ENCODE data around the gene ANKUB1.

ANKUB1 gene

DNA sequence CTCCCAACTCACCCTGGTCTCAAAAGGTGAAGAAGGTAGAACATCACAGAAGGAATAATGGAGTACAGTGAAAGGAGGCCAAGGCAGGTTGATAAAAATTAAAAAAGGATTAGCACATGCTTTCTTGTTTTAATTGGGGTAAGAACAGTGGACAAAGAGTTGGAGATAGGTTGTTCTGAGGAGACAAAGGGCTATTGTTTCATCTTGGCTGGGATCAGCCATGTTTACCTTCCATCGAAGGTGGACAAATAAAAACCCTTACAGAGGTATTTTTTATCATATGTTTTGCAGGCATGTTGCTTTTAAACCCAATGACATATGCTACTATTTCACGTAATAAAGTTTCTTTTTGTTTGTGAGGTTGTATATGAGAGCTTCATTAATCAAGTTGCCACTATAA is 53.0 kb downstream of the ANKUB1 start:
- TF ChIP-seq TAF1 (IDR thresholded peaks at IDR 0.05; ENCODE audit: borderline replicate concordance, insufficient read depth, low read length) (no peak), POLR2AphosphoS5 (IDR thresholded peaks at IDR 0.05; ENCODE audit: low read depth, low read length) (no peak)

DNA sequence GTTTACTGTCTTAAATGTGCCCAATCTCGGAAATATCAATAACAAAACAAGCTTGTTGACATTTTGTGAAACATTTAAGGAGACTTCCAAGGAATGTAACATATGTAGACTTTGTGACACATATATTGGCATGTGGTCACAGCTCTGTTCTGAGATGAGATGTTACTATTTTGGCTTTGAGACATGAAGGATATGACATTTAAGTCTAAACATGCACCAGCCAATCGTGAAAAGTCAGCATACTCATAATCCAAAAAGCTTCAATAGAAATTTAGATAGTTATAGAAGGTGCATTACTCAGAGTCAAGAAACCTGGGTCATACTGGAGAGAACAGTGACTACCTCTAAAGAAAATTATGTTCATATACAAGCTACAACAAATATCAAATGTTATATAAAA is 53.5 kb downstream of the ANKUB1 start:
- TF ChIP-seq TAF1 (IDR thresholded peaks at IDR 0.05; ENCODE audit: borderline replicate concordance, insufficient read depth, low read length) (no peak), FOXP2 (optimal IDR thresholded peaks at IDR 0.05; ENCODE audit: borderline replicate concordance, extremely low read depth, extremely low read length, insufficient read depth) (no peak), POLR2AphosphoS5 (IDR thresholded peaks at IDR 0.05; ENCODE audit: low read depth, low read length) (no peak), SIN3A (IDR thresholded peaks at IDR 0.05; ENCODE audit: borderline replicate concordance, insufficient read depth, low read length) (no peak)
- TF ChIP-seq, protein P1, sequence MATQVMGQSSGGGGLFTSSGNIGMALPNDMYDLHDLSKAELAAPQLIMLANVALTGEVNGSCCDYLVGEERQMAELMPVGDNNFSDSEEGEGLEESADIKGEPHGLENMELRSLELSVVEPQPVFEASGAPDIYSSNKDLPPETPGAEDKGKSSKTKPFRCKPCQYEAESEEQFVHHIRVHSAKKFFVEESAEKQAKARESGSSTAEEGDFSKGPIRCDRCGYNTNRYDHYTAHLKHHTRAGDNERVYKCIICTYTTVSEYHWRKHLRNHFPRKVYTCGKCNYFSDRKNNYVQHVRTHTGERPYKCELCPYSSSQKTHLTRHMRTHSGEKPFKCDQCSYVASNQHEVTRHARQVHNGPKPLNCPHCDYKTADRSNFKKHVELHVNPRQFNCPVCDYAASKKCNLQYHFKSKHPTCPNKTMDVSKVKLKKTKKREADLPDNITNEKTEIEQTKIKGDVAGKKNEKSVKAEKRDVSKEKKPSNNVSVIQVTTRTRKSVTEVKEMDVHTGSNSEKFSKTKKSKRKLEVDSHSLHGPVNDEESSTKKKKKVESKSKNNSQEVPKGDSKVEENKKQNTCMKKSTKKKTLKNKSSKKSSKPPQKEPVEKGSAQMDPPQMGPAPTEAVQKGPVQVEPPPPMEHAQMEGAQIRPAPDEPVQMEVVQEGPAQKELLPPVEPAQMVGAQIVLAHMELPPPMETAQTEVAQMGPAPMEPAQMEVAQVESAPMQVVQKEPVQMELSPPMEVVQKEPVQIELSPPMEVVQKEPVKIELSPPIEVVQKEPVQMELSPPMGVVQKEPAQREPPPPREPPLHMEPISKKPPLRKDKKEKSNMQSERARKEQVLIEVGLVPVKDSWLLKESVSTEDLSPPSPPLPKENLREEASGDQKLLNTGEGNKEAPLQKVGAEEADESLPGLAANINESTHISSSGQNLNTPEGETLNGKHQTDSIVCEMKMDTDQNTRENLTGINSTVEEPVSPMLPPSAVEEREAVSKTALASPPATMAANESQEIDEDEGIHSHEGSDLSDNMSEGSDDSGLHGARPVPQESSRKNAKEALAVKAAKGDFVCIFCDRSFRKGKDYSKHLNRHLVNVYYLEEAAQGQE (IDR thresholded peaks at IDR 0.05; ENCODE audit: insufficient read depth in 1 of 2, low read depth in 2 of 2, low read length in 2 of 2) = no peak

DNA sequence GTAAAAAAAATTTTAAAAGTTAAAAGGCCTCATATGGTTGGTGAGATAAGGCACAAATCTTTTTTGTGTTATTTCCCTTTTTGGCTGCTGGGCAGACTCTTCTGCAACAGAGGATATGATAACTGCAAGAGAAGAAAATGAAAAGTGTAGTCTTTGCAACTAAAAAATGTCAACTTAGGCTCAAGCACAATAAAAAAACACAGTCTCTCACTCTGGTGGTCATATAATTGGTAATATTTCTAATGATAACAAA is 55.5 kb downstream of the ANKUB1 start:
- TF ChIP-seq TAF1 (IDR thresholded peaks at IDR 0.05; ENCODE audit: borderline replicate concordance, insufficient read depth, low read length) (no peak), SIN3A (IDR thresholded peaks at IDR 0.05; ENCODE audit: borderline replicate concordance, insufficient read depth, low read length) (no peak), FOXP2 (optimal IDR thresholded peaks at IDR 0.05; ENCODE audit: borderline replicate concordance, extremely low read depth, extremely low read length, insufficient read depth) (no peak), POLR2AphosphoS5 (IDR thresholded peaks at IDR 0.05; ENCODE audit: low read depth, low read length) (no peak)
- TF ChIP-seq, protein P1 (IDR thresholded peaks at IDR 0.05; ENCODE audit: insufficient read depth in 1 of 2, low read depth in 2 of 2, low read length in 2 of 2) = no peak

DNA sequence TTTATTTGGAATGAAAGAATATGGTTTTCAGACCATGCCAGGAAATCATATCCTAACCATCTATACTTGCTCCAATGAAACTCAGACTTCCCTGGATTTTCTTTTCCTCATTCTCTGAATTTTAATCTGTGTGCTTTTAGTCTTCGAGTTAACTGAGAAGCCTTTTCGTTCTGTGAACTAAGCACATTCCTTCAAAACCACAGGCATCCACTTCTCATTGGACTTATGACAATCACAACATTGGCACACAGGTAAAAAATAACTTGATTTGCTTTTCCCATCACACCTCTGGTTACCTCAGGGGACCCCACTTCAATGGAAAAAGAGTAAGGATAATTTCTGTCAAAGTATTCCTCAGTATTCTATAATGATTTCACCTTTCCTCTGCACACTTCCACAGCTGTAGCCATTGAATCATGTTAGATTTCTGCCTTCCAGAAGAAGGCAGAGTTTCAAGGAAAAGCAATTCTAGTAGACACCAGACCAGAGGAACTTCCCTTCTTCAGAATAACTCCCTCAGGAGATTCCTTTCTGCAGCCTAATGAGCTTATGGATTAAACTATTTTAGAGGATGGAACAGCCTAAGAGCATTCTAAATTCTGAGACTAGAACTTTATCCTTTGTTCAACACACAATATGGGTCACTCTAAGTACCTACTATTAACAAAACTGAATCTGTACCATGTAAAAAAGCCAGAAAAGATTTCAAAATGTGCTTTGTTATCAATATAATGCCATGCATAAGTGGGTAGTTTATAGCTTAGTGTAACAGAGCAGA is 56.0 kb downstream of the ANKUB1 start:
- no peak for TF ChIP-seq POLR2AphosphoS5 (IDR thresholded peaks at IDR 0.05; ENCODE audit: low read depth, low read length)
- no peak for TF ChIP-seq FOXP2 (optimal IDR thresholded peaks at IDR 0.05; ENCODE audit: borderline replicate concordance, extremely low read depth, extremely low read length, insufficient read depth)
- no peak for TF ChIP-seq SIN3A (IDR thresholded peaks at IDR 0.05; ENCODE audit: borderline replicate concordance, insufficient read depth, low read length)
- TF ChIP-seq, protein P1 (IDR thresholded peaks at IDR 0.05; ENCODE audit: insufficient read depth in 1 of 2, low read depth in 2 of 2, low read length in 2 of 2) = no peak
- TF ChIP-seq TAF1 (IDR thresholded peaks at IDR 0.05; ENCODE audit: borderline replicate concordance, insufficient read depth, low read length) = no peak

DNA sequence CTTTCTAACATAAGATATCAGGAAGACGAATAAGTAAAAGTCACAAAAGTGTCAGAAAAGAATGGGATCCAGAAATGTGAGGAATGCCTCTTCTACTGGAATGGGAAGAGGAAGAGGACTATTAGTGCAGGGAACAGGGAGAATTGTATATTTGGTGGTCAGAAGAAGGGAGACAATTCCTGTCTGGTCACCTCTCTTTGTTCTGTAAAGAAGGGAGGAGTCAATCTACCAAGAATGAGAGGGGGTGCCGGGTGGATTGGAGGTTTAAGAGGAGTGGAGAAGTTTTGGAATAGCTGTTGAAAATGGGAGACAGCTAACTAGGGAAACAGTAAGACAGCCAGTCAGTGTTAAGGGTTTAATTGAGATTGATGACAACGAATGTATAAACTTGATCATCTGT is 60.1 kb downstream of the ANKUB1 start:
- no peak for TF ChIP-seq POLR2AphosphoS5 (IDR thresholded peaks at IDR 0.05; ENCODE audit: low read depth, low read length)
- TF ChIP-seq, protein P1 (IDR thresholded peaks at IDR 0.05; ENCODE audit: insufficient read depth in 1 of 2, low read depth in 2 of 2, low read length in 2 of 2) = no peak
- no peak for TF ChIP-seq TAF1 (IDR thresholded peaks at IDR 0.05; ENCODE audit: borderline replicate concordance, insufficient read depth, low read length)
- no peak for TF ChIP-seq FOXP2 (optimal IDR thresholded peaks at IDR 0.05; ENCODE audit: borderline replicate concordance, extremely low read depth, extremely low read length, insufficient read depth)
- TF ChIP-seq SIN3A (IDR thresholded peaks at IDR 0.05; ENCODE audit: borderline replicate concordance, insufficient read depth, low read length) = no peak

Data from PFSK-1 (cell line).